ENCODE measurements around the gene TMEM100. TPM values are rescaled to one million over a fixed set of nuclear protein-coding genes. Genes with fewer than 3 reads are reported as not detected.

TMEM100 gene
- total RNA-seq, 1 donor from 2014 or later = 0.54 TPM

GRCh38 chr17:55729484-55729883 is 6.8 kb upstream of the TMEM100 start:
- peaks cover 45% of the 10 kb centered on the region for H3K4me1 Mint-ChIP-seq
- no peaks in the 10 kb centered on the region for H3K27me3 Mint-ChIP-seq (ENCODE audit: low read depth)
- DNase-seq (ENCODE audit: low read depth, low spot score) = no peak
- H3K4me3 Mint-ChIP-seq = no peak overlapping the region
- no peaks in the 10 kb centered on the region for H3K36me3 Mint-ChIP-seq (ENCODE audit: low read depth)
- TF ChIP-seq CTCF (conservative IDR thresholded peaks at IDR 0.05) = no peak
- H3K9me3 Mint-ChIP-seq = no peaks in the 10 kb centered on the region
- H3K27ac Mint-ChIP-seq (ENCODE audit: unreplicated experiment) = no peak overlapping the region

GRCh38 chr17:55728833-55729232 is 6.2 kb upstream of the TMEM100 start:
- Mint-ChIP-seq H3K36me3 (ENCODE audit: low read depth) (no peaks in the 10 kb centered on the region), H3K4me1 (peaks cover 39% of the 10 kb centered on the region), H3K4me3 (no peak overlapping the region), H3K9me3 (no peaks in the 10 kb centered on the region), H3K27ac (ENCODE audit: unreplicated experiment) (no peak overlapping the region), H3K27me3 (ENCODE audit: low read depth) (no peaks in the 10 kb centered on the region)
- TF ChIP-seq CTCF (conservative IDR thresholded peaks at IDR 0.05) = no peak
- no peak for DNase-seq (ENCODE audit: low read depth, low spot score)

DNA sequence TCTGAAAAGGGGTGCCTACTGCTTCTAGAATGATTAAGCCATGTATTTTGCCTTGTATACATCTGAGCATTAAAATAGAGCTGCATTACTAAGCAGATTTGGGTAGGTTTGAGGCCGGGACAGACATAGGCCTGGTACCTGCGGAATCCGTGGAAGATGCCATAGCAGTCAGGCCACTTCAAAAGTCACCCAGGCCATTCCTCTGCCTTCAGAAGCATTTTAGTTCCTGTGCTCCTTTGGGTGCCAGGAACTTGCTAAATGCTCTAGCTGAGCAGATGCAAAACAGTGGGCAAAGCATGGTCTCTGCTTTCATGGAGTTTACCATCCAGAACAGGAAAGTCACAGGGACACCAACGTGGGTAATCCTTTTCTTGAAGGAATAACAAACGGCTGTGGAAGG is 5.7 kb upstream of the TMEM100 start:
- Mint-ChIP-seq H3K27me3 (ENCODE audit: low read depth) (no peaks in the 10 kb centered on the region), H3K4me3 (no peak overlapping the region), H3K27ac (ENCODE audit: unreplicated experiment) (no peak overlapping the region), H3K4me1 (peaks cover 35% of the 10 kb centered on the region), H3K36me3 (ENCODE audit: low read depth) (no peaks in the 10 kb centered on the region), H3K9me3 (no peaks in the 10 kb centered on the region)
- no peak for DNase-seq (ENCODE audit: low read depth, low spot score)
- no peak for TF ChIP-seq CTCF (conservative IDR thresholded peaks at IDR 0.05)

GRCh38 chr17:55727920-55728319 is 5.3 kb upstream of the TMEM100 start:
- no peak for DNase-seq (ENCODE audit: low read depth, low spot score)
- peaks cover 37% of the 10 kb centered on the region for H3K4me1 Mint-ChIP-seq
- no peak overlapping the region for H3K4me3 Mint-ChIP-seq
- TF ChIP-seq CTCF (conservative IDR thresholded peaks at IDR 0.05) = no peak
- H3K9me3 Mint-ChIP-seq = no peaks in the 10 kb centered on the region
- no peaks in the 10 kb centered on the region for H3K36me3 Mint-ChIP-seq (ENCODE audit: low read depth)
- H3K27me3 Mint-ChIP-seq (ENCODE audit: low read depth) = peaks cover 4% of the 10 kb centered on the region
- no peak overlapping the region for H3K27ac Mint-ChIP-seq (ENCODE audit: unreplicated experiment)

- DNase-seq (ENCODE audit: low read depth, low spot score) = no peak
- H3K4me1 Mint-ChIP-seq = peaks cover 37% of the 10 kb centered on the region
- no peaks in the 10 kb centered on the region for H3K9me3 Mint-ChIP-seq
- no peaks in the 10 kb centered on the region for H3K36me3 Mint-ChIP-seq (ENCODE audit: low read depth)
- no peak for TF ChIP-seq CTCF (conservative IDR thresholded peaks at IDR 0.05)
- H3K4me3 Mint-ChIP-seq = no peak overlapping the region
- no peak overlapping the region for H3K27ac Mint-ChIP-seq (ENCODE audit: unreplicated experiment)
- H3K27me3 Mint-ChIP-seq (ENCODE audit: low read depth) = peaks cover 7% of the 10 kb centered on the region
These were observed 4.6 kb upstream of the TMEM100 start for GRCh38 chr17:55727275-55727674.

DNA sequence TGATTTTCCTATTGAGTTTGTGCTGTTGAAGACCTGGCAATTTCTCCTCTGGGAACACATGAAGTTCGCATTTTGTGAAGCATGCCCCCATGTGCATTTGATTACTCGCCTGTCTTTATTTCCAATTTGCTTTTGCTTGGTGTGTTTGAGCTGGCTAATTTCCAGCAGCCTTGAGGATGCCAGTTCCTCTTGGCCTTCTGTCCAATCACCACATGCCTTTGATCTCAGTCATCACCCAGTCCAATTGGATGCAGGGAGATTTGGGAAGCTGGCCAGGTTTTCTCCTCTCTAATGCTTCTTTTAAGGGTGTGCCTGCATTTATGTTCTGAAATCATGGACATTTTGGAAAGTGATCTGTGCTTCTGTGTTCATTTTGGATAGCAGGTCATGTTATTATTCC is 3.8 kb upstream of the TMEM100 start:
- no peak for DNase-seq (ENCODE audit: low read depth, low spot score)
- H3K27ac Mint-ChIP-seq (ENCODE audit: unreplicated experiment) = no peak overlapping the region
- H3K4me1 Mint-ChIP-seq = peaks cover 32% of the 10 kb centered on the region

More for the DNA sequence above, 3.8 kb upstream of the TMEM100 start:
- Mint-ChIP-seq H3K9me3 (no peaks in the 10 kb centered on the region), H3K36me3 (ENCODE audit: low read depth) (no peaks in the 10 kb centered on the region), H3K4me3 (no peak overlapping the region), H3K27me3 (ENCODE audit: low read depth) (peaks cover 7% of the 10 kb centered on the region)
- TF ChIP-seq CTCF (conservative IDR thresholded peaks at IDR 0.05) = no peak

All from neural crest cell (in vitro differentiated cells).